Left lung (tissue), 14 donors: Measurements from ENCODE around the gene LCN10. TPM values are rescaled to one million over a fixed set of nuclear protein-coding genes. Genes with fewer than 3 reads are reported as not detected.
A peak's percentile ranks its signal among the peaks of the same experiment; 100 is the strongest.
"Not testable (repeated sequence)": the region's sequence is repeated elsewhere in the genome, so short reads cannot be mapped to it uniquely, and the experiment has no call there.

Experiments
- ATAC-seq: fragments of 200-7000 bp; cut with Tn5 transposase; one replicate; pipeline ENCODE4 v1.9.1; 2020; ENCODE audit warnings: moderate library complexity
- DNase-seq, 4 donors: peaks; one replicate each; pipeline ENCODE4 v3.0.0-alpha.2; 2013 to 2020
- H3K27ac ChIP-seq, 2 donors: fragments of 200-600 bp; sonication (generic) in 1 of 2; one replicate each; pipeline versions ENCODE4 v1.5.0 to v1.8.0; 2020 to 2021
- H3K27me3 ChIP-seq, 2 donors: fragments of 200-600 bp; sonication (generic) in 1 of 2; one replicate each; pipeline versions ENCODE4 v1.5.0 to v1.8.0; 2020 to 2021
- H3K36me3 ChIP-seq, 2 donors: fragments of 200-600 bp; sonication (generic) in 1 of 2; one replicate each; pipeline versions ENCODE4 v1.5.0 to v1.8.0; 2020 to 2021
- H3K4me1 ChIP-seq, 2 donors: fragments of 200-600 bp; one replicate each; pipeline ENCODE4 v1.8.0; 2021
- H3K4me3 ChIP-seq, 2 donors: fragments of 200-600 bp; sonication (generic) in 1 of 2; one replicate each; pipeline versions ENCODE4 v1.5.0 to v1.8.0; 2020 to 2021; ENCODE audit warnings: mild to moderate bottlenecking in 1 of 2
- H3K9me3 ChIP-seq, 2 donors: fragments of 200-600 bp; sonication (generic) in 1 of 2; one replicate each; pipeline versions ENCODE4 v1.5.0 to v1.8.0; 2020 to 2021
- CTCF ChIP-seq, 2 donors: fragments of 200-600 bp; sonication (generic) in 1 of 2; IDR thresholded peaks; one replicate each; pipeline versions ENCODE4 v1.5.0 to v1.8.0; 2021; ENCODE audit warnings: antibody characterized with exemption in 2 of 2
- intact Hi-C, 2 donors: fragments of 100-400 bp; cut with DNase I; formaldehyde crosslinking; loops; one replicate each; pipeline versions ENCODE4 v1.11.2 to v1.14.2; 2022
- long read RNA-seq, 12 donors: library from polyadenylated mRNA in 2 of 12; unstranded in 2 of 12; transcript quantifications; one replicate each; pipeline ENCODE4 v2.0.0 and lab custom pipeline, GENCODE V29; 2019 to 2026
- polyA plus RNA-seq, 6 donors: library from polyadenylated mRNA; unstranded; fragments of 120-200 nt; gene quantifications; one replicate each; pipeline ENCODE4 v1.2.1, GENCODE V29; 2013; ENCODE audit not compliant: insufficient read length in 6 of 6
- total RNA-seq, 2 donors: library from RNA; stranded (reverse); fragmentation: NEBNext Ultra II Directional; extraction: Animal tissue kit (Norgen Biotek cat#: 25700); gene quantifications; one replicate each; pipeline ENCODE4 v1.2.1, GENCODE V29; 2021
- donor health status: DM: no; HTN: yes; CAD: no.
- donor health status: DM: no; HTN: no; CAD: no.

The LCN10 gene
- total RNA-seq (10 to 100 TPM in 1 of 2 donors, under 1 TPM in 1; 0.32 to 10.0 TPM), polyA plus RNA-seq (under 1 TPM in 4 of 6 donors, not detected in 2; 0.11 to 0.44 (median 0.21) TPM)
- long read RNA-seq, donor 1, result 0 reads
- long read RNA-seq, donor 2, result 0 reads
- long read RNA-seq, donor 3, result 0 reads
- long read RNA-seq, donor 4, result 0 reads
- long read RNA-seq, donor 5, result 0 reads
- long read RNA-seq, donor 6, result 0 reads
- long read RNA-seq, donor 7, result 0 reads
- long read RNA-seq, donor 8, result 0 reads
- long read RNA-seq, donor 9, result 0 reads
- long read RNA-seq, donor 10, partial matches to known transcripts, result 1 of 1 reads
- long read RNA-seq, donor 10, other reads (novel, unspliced or antisense), result 0 of 1 reads
- long read RNA-seq, donor 11, result 0 reads
- long read RNA-seq, donor 12, result 0 reads

DNA sequence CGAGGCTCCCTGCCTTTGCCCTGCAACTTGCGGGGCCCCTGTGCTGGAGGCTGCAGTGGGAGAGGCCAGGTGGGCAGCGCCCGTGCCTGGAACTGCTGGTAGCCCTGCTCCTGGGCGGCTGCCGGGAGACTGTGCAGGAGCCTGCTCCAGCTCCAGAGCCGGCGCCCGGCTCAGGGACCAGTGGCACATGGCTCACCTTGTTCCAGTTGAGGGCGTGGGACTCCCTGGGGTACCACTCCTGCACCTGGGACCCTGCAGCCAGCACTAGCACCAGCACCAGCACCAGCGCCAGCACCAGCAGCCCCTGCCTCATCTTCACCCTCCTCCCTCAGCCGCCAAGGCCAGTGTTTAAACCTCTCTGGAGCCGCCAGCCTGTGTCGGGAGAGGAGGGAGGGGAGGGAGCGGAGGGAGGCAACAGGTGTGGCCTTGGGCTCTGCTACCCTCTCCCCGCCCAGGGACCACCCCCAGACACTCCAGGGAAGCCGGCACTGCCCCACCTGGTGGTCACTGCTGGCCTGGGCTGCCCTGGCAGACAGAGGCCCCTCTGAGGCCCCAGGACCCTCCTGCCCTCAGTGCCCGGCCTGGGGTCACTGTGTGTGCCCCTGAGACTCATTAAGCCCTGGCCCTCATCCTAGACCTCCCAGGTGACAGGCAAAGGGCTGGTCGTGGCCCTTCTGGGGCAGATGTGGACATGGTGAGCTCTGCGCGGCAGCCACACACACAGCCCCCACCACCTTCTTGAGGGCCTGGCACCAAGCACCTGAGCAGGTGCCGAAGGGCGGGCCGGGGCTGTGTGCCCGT lies at the start of gene LCN10:
TSS of gene LCN10 (minus strand) at position 350 of the 801 bp plus-strand sequence. CDS start at position 313, 37 bp downstream.
- Histone ChIP-seq H3K4me3 (no peak within 1 kb of the TSS), H3K9me3 (no peaks in the 10 kb centered on the region), H3K27me3 (peaks cover 16 to 53% of the 10 kb centered on the region in 2 donors), H3K27ac (no peak within 1 kb of the TSS), H3K36me3 (no peaks in the 10 kb centered on the region), H3K4me1 (peaks cover 15 to 20% of the 10 kb centered on the region in 2 donors)
- DNase-seq (peak in 1 of 4 donors; percentile 75), ATAC-seq (peak; percentile 10)
- no peak for TF ChIP-seq CTCF (IDR thresholded peaks at IDR 0.05)
- intact Hi-C loops, result no loop called here

DNA sequence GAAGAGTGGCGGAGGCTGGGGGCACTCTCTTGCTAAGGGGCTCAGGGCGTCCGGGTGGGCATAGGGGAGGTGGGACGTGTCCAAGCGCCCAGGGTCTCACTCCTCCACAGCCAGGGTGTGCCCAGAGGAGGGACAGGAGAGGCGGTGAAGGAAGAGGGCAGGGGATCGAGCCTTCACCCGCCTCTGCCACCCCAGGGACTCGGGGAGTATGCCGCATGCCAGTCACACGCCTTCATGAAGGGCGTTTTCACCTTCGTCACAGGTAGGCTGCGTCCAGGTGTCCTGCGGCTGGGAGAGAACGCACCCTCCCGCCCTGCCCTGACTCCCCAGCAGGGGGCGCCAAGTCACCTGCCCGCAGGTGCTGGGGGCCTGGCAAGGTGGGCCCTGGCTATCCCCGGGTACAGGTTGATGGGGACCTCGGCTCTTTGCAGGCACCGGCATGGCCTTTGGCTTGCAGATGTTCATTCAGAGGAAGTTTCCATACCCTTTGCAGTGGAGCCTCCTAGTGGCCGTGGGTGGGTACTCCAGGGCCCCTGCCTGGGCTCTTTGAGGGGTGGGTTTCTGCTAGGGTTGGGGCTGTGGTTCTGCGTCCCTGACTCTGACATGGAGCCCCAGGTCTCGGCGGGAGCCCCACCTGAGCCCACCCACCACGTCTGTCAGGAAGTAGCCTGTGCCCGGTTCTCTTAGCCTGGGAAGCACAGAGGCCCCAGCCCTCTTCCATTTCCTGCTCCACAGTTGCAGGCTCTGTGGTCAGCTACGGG lies 49.0 kb upstream of the LCN10 start:
- Histone ChIP-seq H3K4me1 (peaks cover 8 to 53% of the 10 kb centered on the region in 2 donors), H3K9me3 (no peaks in the 10 kb centered on the region), H3K27me3 (peaks cover 0 to 12% of the 10 kb centered on the region in 2 donors), H3K27ac (peak overlapping the region; percentile 94 to 95), H3K4me3 (peak overlapping the region; percentile 74 to 75), H3K36me3 (peaks cover 0 to 19% of the 10 kb centered on the region in 2 donors)
- DNase-seq, result peak in 3 of 4 donors; percentile 73 to 90 (median 77)
- TF ChIP-seq CTCF (IDR thresholded peaks at IDR 0.05), result peak; percentile 90
- ATAC-seq, result peak; percentile 59
- intact Hi-C loops, result no loop called here

- no peak for TF ChIP-seq CTCF (IDR thresholded peaks at IDR 0.05)
- Histone ChIP-seq H3K4me1 (peaks cover 8 to 47% of the 10 kb centered on the region in 2 donors), H3K27ac (peak within 1 kb of the TSS; percentile 94 to 95), H3K4me3 (peak within 1 kb of the TSS; percentile 74 to 75), H3K36me3 (peaks cover 0 to 19% of the 10 kb centered on the region in 2 donors), H3K27me3 (peaks cover 0 to 4% of the 10 kb centered on the region in 2 donors), H3K9me3 (no peaks in the 10 kb centered on the region)
- DNase-seq (peak; percentile 99 to 100 (median 100)), ATAC-seq (peak; percentile 93)
- intact Hi-C loops, result no loop called here
These were observed 48.1 kb upstream of the LCN10 start, which contains the start of gene TMEM141 for GRCh38 chr9:136790640-136791515. TSS of gene TMEM141 (plus strand) at chr9:136791344. CDS start at chr9:136791371, 27 bp downstream.

GRCh38 chr9:136789523-136789937 lies 46.8 kb upstream of the LCN10 start:
- intact Hi-C loops, result loop anchor here in 1 of 2 donors (10.0 kb wide), 1 partner anchor 275 kb away; no protein-coding TSS in a partner anchor
- Histone ChIP-seq H3K4me1 (peaks cover 8 to 39% of the 10 kb centered on the region in 2 donors), H3K9me3 (no peaks in the 10 kb centered on the region), H3K4me3 (no peak overlapping the region), H3K27ac (no peak overlapping the region), H3K36me3 (peaks cover 0 to 19% of the 10 kb centered on the region in 2 donors), H3K27me3 (no peaks in the 10 kb centered on the region)
- DNase-seq, result no peak
- no peak for TF ChIP-seq CTCF (IDR thresholded peaks at IDR 0.05)
- ATAC-seq, result no peak

GRCh38 chr9:136788644-136789522 lies 46.1 kb upstream of the LCN10 start:
- H3K9me3 ChIP-seq, ATAC-seq, H3K27me3 ChIP-seq, H3K27ac ChIP-seq, H3K4me3 ChIP-seq: not testable (repeated sequence)
- peak in 1 of 4 donors; percentile 39 for DNase-seq
- intact Hi-C loops, result loop anchor here in 1 of 2 donors (10.0 kb wide), 1 partner anchor 276 kb away; no protein-coding TSS in a partner anchor
- H3K4me1 ChIP-seq, result peaks cover 8 to 39% of the 10 kb centered on the region in 2 donors
- peaks cover 0 to 16% of the 10 kb centered on the region in 2 donors for H3K36me3 ChIP-seq
